DLD1 (cell line): Measurements from ENCODE around the gene SEC14L3.

ENCODE experiments used
- in situ Hi-C: cut with HindIII; loops from 2 replicates; pipeline ENCODE4 v1.10.0; 2017; ENCODE audit warnings: low sequenced_read_pairs

SEC14L3 gene

DNA sequence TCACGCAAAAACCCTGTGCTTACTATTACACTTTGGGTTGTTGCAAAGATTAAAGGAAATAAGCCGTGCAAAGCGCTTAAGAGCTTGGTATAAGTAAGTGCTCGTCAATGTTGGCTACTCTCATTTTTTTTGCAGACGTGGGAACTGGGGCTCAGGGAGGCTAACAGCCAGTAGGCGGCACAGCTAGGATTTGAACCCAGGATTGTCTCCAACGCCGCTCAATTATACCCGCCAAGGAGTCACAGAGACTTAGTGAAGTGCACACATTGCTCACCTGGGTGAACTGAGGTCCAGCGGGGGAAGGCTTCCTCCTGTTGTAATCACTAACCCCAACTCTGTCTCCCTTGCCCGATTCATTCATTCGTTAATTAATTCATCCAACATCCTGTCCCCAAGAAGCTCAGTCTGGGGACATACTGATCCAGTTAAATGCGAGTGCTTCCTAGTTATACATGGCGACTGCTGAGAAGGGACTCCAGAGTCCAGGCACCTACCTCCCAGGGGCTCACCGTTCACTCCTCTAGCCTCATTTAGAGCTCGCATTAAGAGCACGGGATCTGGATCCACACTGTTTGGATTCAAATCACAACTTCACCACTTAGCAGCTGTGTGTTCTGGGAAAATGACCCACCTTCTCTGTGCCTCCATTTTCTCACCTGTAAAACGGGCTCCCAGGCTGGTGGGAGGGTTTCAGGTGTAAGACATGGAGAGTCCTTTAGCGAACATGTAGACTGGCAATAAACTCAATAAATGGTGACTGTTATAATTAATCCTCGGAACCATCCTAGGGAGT is 47.1 kb downstream of the SEC14L3 start:
- in situ Hi-C loops, result loop anchor here (5.0 kb wide), 1 partner anchor 88 kb away; no protein-coding TSS in a partner anchor

GRCh38 chr22:30423959-30424533 is 47.8 kb downstream of the SEC14L3 start:
- in situ Hi-C loops, result no loop called here

GRCh38 chr22:30423301-30423958 is 48.4 kb downstream of the SEC14L3 start:
- in situ Hi-C loops, result no loop called here

DNA sequence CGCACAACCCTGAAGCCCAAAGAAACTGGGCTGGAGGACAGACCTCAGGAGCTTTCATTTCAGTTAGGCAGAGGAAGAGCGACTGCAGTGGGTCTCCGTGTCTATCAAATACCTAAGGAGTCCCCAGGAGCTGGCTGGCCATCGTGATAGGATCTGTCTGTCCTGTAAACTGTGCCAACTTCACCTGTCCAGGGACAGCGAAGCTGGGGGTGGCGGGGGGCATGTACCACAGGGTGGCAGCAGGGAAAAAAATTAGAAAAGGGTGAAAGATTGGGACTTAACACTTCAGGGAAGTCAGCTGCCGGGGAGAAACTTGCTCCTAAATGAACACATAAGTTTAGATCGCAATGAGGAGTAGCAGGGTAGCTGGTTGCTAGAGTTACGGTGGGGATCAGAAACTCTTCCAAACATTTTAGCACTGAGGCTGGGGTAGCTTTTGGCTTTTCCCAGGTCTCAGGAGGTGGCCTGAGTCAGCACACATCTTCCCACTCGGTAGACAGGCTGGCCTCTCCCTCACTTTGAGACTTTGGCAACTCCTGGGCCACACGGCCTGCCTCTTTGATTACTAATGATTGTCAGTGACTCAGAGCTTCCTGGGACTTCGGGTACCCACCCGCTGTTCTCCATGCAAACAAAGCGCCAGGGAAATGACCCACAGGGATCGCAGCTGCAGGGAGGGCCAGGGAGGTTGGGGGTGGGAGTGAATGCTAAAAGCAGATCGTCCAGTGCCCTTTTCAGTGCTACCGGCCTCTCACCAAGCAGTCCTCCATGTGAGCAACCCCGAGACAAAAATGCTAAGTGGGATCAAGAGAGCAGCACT is 49.1 kb downstream of the SEC14L3 start:
- in situ Hi-C loops, result no loop called here

DNA sequence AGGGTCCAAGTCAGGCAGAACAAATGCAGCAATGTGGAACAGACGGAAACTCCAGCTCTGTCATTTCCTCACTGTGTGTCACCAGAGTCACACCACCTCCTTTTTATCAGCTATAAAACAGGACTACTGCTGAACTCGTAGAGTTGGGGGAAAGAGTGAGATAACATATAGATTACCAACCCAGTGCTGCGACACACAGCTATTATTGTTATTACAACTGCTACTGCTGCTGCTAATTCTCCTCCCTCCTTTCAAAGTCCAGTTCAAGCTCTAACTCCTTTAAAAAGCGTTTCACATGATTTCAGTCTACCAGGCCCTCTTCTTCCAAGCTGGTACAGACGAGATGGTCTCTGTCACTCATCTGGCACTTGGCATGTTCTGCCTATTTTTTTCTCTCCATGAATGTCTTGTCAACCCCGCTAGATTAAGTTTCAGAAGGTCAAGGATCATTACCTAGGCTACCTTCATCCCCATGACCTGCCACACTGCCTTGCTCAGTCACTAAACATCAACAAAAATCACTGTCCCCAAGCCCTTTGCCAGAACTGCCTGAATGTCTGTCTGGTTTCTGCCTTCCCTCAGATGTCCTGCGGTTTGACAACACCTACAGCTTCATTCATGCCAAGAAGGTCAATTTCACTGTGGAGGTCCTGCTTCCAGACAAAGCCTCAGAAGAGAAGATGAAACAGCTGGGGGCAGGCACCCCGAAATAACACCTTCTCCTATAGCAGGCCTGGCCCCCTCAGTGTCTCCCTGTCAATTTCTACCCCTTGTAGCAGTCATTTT is 49.9 kb downstream of the SEC14L3 start:
- in situ Hi-C loops, result no loop called here

DNA sequence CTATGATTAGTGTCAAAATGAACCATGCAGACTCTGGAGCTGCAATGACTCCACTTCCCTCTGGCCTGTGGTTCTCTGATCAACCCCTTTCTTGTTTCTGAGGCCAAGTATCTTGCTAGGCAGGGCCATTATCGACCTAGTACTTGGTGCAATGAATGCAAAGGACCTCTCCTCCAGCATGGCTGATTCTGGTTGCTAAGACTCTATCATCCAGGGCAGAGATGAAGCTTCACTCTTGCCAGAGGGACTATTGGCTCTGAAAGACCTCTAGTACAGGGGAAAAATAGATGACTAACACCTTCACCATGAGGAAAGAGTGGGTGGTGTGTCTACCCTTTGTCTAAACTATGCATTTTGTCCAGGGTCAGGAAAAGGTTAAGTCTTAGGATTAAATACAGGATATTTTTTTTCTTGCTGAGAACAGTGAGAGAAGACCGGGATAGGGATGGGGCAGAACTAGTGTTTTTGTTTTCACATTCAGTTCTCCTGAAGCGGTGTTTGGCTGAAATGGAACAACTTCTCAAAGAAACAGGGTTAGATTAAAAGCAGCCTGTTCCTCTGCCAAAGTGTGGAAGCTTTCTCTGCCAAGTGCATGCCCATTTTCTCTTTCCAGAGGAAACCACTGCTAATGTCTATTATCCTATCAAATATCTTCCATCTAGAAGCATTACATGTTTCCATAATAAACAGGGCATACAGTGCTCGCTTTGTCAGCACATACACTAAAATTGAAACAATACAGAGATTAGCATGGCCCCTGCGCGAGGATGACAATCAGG is 51.3 kb downstream of the SEC14L3 start:
- in situ Hi-C loops, result no loop called here

DNA sequence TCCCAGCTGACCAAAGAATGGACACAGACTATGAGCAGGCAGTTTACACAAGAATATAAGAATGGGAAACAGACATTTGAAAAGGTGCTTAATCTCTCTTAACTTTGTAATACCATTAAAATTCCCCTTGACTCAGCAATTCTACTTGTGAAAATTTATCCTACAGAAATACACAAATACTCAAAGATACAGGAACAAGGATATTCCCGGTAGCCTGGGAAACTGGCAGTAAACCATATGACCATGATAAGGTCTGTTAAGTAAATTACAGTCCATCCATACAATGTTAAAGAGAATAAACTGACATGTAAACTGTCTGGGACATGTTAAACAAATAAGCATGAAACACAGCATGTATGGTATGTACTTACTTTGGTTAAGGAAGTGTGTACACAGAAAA is 55.0 kb downstream of the SEC14L3 start:
- in situ Hi-C loops, result no loop called here

- in situ Hi-C loops, result no loop called here
Observed at GRCh38 chr22:30416403-30416802, 55.4 kb downstream of the SEC14L3 start.

DNA sequence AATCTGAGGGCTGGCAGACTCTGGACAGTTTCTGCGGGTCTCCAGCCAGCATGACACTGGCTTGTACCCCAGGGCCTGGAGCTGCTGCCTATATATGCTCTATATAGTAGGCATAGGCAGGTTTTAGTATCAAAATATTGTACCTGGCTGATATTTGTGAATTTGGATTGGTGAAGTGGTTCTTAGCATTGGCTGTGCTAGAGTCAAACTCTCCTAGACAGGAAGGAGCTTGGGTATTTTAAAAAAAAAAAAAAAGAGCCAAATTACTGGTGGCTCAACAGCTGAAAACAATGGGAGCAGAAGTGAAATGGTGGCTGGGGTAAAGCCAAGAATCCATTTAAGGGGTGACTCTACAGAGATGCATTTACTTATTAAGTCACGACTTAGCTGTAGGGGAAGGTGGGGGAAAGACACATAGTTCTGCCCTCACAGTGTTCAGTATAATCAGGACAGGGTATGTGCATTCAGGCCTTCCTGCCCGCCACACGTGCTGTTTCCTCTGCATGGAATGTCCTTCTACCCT is 57.2 kb downstream of the SEC14L3 start:
- in situ Hi-C loops, result no loop called here

GRCh38 chr22:30413745-30414524 is 57.9 kb downstream of the SEC14L3 start:
- in situ Hi-C loops, result no loop called here

GRCh38 chr22:30413001-30413400 is 58.8 kb downstream of the SEC14L3 start:
- in situ Hi-C loops, result no loop called here

DNA sequence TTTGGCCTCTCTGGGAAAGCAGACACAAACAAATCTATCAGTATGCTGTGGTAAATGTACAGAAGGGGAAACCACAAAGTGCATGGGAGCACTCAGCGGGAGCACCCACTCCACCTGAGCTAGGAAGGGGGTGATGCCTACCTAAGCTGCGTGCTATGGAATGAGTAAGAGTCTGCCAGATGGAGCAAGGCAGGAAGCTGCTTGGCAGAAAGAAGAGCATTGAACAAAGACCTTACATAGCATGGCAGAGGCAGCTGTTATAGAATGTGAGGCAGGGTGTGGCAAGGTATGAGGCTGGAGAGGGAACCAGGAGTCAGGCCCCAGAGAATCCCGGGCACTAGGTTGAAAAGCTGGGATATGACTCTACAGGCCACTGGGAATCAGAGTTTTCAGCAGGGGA is 60.0 kb downstream of the SEC14L3 start:
- in situ Hi-C loops, result no loop called here
